Natural killer cell (primary cell): ENCODE data around the gene AMOTL2. TPM values are rescaled to one million over a fixed set of nuclear protein-coding genes. Genes with fewer than 3 reads are reported as not detected.

Source experiments
- ATAC-seq, 3 donors: fragments of 150-1000 bp in 2 of 3; fragments of 200-7000 bp in 1 of 3; cut with Tn5 transposase; 1 replicate in 1 of 3; 2 replicates in 2 of 3; pipeline ENCODE4 v1.10.0; 2021; ENCODE audit warnings: mild to moderate bottlenecking in 2 of 3, moderate library complexity in 2 of 3
- DNase-seq, 2 donors: peaks; one replicate each; pipeline versions ENCODE4 v3.0.0 to v3.0.0-alpha.2; 2013 to 2021; ENCODE audit warnings: mixed read lengths in 1 of 2
- H3K27ac ChIP-seq: one replicate; pipeline ENCODE4 v1.5.1; 2013; ENCODE audit warnings: mild to moderate bottlenecking, low read length
- H3K27me3 ChIP-seq: one replicate; pipeline ENCODE4 v1.6.1; 2013; ENCODE audit warnings: low read length; ENCODE audit not compliant: control insufficient read depth, insufficient read depth
- H3K36me3 ChIP-seq: one replicate; pipeline ENCODE4 v1.6.1; 2013; ENCODE audit warnings: low read length; ENCODE audit not compliant: control insufficient read depth, insufficient read depth
- H3K4me1 ChIP-seq: one replicate; pipeline ENCODE4 v1.6.1; 2013; ENCODE audit warnings: low read length; ENCODE audit not compliant: control insufficient read depth, insufficient read depth
- H3K4me3 ChIP-seq: one replicate; pipeline ENCODE4 v1.5.1; 2013; ENCODE audit warnings: low read length
- H3K9me3 ChIP-seq: one replicate; pipeline ENCODE4 v1.6.1; 2013; ENCODE audit warnings: low read length; ENCODE audit not compliant: control insufficient read depth, insufficient read depth
- H3K27ac Mint-ChIP-seq, 2 donors: one replicate each; pipeline ENCODE4 v1.8.0; 2022; ENCODE audit warnings: mild to moderate bottlenecking in 2 of 2, mixed read lengths in 2 of 2, moderate library complexity in 1 of 2
- H3K27me3 Mint-ChIP-seq, 2 donors: one replicate each; pipeline ENCODE4 v1.8.0; 2022; ENCODE audit warnings: low read depth in 2 of 2, mixed read lengths in 2 of 2
- H3K36me3 Mint-ChIP-seq: one replicate; pipeline ENCODE4 v1.8.0; 2022; ENCODE audit warnings: mixed read lengths
- H3K4me1 Mint-ChIP-seq, 2 donors: one replicate each; pipeline ENCODE4 v1.8.0; 2022; ENCODE audit warnings: mixed read lengths in 2 of 2
- H3K4me3 Mint-ChIP-seq: one replicate; pipeline ENCODE4 v1.8.0; 2022; ENCODE audit warnings: mild to moderate bottlenecking, moderate library complexity, mixed read lengths
- H3K9me3 Mint-ChIP-seq, 2 donors: one replicate each; pipeline ENCODE4 v1.8.0; 2022; ENCODE audit warnings: mixed read lengths in 2 of 2
- CTCF ChIP-seq: fragments of 200-600 bp; IDR thresholded peaks from one replicate; pipeline ENCODE4 v1.8.0; 2022; ENCODE audit warnings: antibody characterized with exemption
- WGBS: methylation state at CpG from one replicate; pipeline ENCODE4 v1.1.7; 2013; ENCODE audit warnings: missing lambda C conversion rate; ENCODE audit not compliant: insufficient coverage; 5-methylcytosine and 5-hydroxymethylcytosine counted together
- intact Hi-C: fragments of 100-400 bp; cut with micrococcal nuclease; formaldehyde crosslinking; loops from one replicate; pipeline ENCODE4 v1.14.2; 2022
- total RNA-seq, 4 donors: library from RNA; stranded (reverse); fragments of 120-200 nt in 1 of 4; gene quantifications; one replicate each; pipeline versions ENCODE4 v1.2.3 to v1.2.4, GENCODE V29; 2013 to 2022

The AMOTL2 gene
- total RNA-seq, 3 donors from 2014 or later (not counting 1 experiment from before 2014, with no cell fraction given) = not detected

GRCh38 chr3:134337071-134337482 lies 37.2 kb downstream of the AMOTL2 start:
- ATAC-seq (no peak), DNase-seq (no peak)
- Histone ChIP-seq H3K4me3 (no peak overlapping the region), H3K36me3 (no peaks in the 10 kb centered on the region), H3K4me1 (no peaks in the 10 kb centered on the region), H3K27ac (no peak overlapping the region), H3K27me3 (no peaks in the 10 kb centered on the region), H3K9me3 (no peaks in the 10 kb centered on the region)
- Mint-ChIP-seq H3K27ac (no peak overlapping the region), H3K36me3 (no peaks in the 10 kb centered on the region), H3K4me1 (no peaks in the 10 kb centered on the region), H3K27me3 (peaks cover 0 to 9% of the 10 kb centered on the region in 2 donors), H3K4me3 (no peak overlapping the region), H3K9me3 (no peaks in the 10 kb centered on the region)
- 90% methylated on average over 8 of the region's 8 CpGs for WGBS
- no peak for TF ChIP-seq CTCF
- intact Hi-C loops = no loop called here

- Histone ChIP-seq H3K4me3 (no peak overlapping the region), H3K27ac (no peak overlapping the region), H3K9me3 (no peaks in the 10 kb centered on the region), H3K4me1 (no peaks in the 10 kb centered on the region), H3K27me3 (no peaks in the 10 kb centered on the region), H3K36me3 (no peaks in the 10 kb centered on the region)
- no peak for ATAC-seq
- no peak for TF ChIP-seq CTCF
- no peak for DNase-seq
- H3K27ac Mint-ChIP-seq = no peak overlapping the region
- no peaks in the 10 kb centered on the region for H3K9me3 Mint-ChIP-seq
- peaks cover 0 to 6% of the 10 kb centered on the region in 2 donors for H3K27me3 Mint-ChIP-seq
- 88% methylated on average over 6 of the region's 6 CpGs for WGBS
- intact Hi-C loops = no loop called here
- no peaks in the 10 kb centered on the region for H3K36me3 Mint-ChIP-seq
- no peak overlapping the region for H3K4me3 Mint-ChIP-seq
- H3K4me1 Mint-ChIP-seq = no peaks in the 10 kb centered on the region
These were observed 37.7 kb downstream of the AMOTL2 start for GRCh38 chr3:134336587-134336986.

GRCh38 chr3:134334901-134335280 lies 39.4 kb downstream of the AMOTL2 start:
- Mint-ChIP-seq H3K4me1 (no peaks in the 10 kb centered on the region), H3K27ac (no peak overlapping the region), H3K9me3 (no peaks in the 10 kb centered on the region), H3K36me3 (no peaks in the 10 kb centered on the region), H3K4me3 (no peak overlapping the region), H3K27me3 (peaks cover 0 to 2% of the 10 kb centered on the region in 2 donors)
- ATAC-seq (no peak), DNase-seq (no peak)
- Histone ChIP-seq H3K4me1 (no peaks in the 10 kb centered on the region), H3K27ac (no peak overlapping the region), H3K36me3 (no peaks in the 10 kb centered on the region), H3K27me3 (no peaks in the 10 kb centered on the region), H3K4me3 (no peak overlapping the region), H3K9me3 (no peaks in the 10 kb centered on the region)
- intact Hi-C loops = no loop called here
- TF ChIP-seq CTCF = no peak
- WGBS = 62% methylated on average over 2 of the region's 2 CpGs

GRCh38 chr3:134334231-134334900 lies 39.9 kb downstream of the AMOTL2 start:
- DNase-seq = no peak

More at GRCh38 chr3:134334231-134334900, 39.9 kb downstream of the AMOTL2 start:
- no peaks in the 10 kb centered on the region for H3K36me3 Mint-ChIP-seq
- H3K4me3 ChIP-seq = no peak overlapping the region
- ATAC-seq = no peak
- intact Hi-C loops = no loop called here
- no peaks in the 10 kb centered on the region for H3K4me1 Mint-ChIP-seq
- H3K36me3 ChIP-seq = no peaks in the 10 kb centered on the region
- H3K27me3 ChIP-seq = no peaks in the 10 kb centered on the region
- no peak for TF ChIP-seq CTCF
- H3K4me3 Mint-ChIP-seq = no peak overlapping the region
- no peak overlapping the region for H3K27ac ChIP-seq
- WGBS = 73% methylated on average over 3 of the region's 3 CpGs
- no peaks in the 10 kb centered on the region for H3K9me3 Mint-ChIP-seq
- H3K4me1 ChIP-seq = no peaks in the 10 kb centered on the region
- no peaks in the 10 kb centered on the region for H3K9me3 ChIP-seq
- H3K27me3 Mint-ChIP-seq = peaks cover 0 to 2% of the 10 kb centered on the region in 2 donors
- H3K27ac Mint-ChIP-seq = no peak overlapping the region
